ENCODE results near the gene LZTFL1. TPM values are rescaled to one million over a fixed set of nuclear protein-coding genes. Genes with fewer than 3 reads are reported as not detected.
"Not testable (repeated sequence)": the region's sequence is repeated elsewhere in the genome, so short reads cannot be mapped to it uniquely, and the experiment has no call there.

Gene LZTFL1
- total RNA-seq, 1 experiment from 2014 or later, result 21.0 TPM

DNA sequence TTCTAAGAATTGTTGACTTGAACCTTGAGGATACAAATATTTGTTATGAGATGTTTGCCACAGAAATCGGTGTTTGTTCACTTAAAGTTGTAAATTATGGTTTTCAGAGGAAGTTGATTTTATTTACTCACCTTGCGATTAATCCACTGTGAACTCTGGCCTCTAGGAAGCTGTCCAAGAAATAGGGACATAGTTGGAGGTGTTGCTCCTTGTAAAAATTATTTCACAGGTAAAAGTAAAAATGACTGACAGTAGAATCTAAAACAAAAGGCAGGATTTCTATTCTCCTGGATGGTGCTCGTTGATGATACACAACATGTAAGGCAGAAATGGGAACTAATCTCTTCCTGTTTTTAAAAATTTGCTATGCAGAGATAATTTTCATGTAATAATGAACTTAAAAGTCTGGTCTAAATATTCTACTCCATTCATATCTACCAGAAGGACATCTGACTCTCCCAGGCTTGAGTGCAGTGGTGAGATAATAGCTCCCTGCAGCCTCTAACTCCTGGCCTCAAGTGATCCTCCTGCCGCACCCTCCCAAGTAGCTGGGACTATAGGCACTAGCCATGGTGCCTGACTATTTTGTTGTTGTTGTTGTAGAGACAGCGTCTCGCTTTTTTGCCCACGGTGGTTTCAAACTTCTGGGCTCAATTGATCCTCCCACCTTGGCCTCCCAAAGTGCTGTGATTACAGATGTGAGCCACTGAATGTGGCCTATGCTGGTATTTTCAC is 17.1 kb upstream of the LZTFL1 start (continued):
- TF ChIP-seq YY1 (IDR thresholded peaks at IDR 0.05; ENCODE audit: extremely low read depth, insufficient replicate concordance, low read depth, low read length), result no peak
- TF ChIP-seq, protein P1, sequence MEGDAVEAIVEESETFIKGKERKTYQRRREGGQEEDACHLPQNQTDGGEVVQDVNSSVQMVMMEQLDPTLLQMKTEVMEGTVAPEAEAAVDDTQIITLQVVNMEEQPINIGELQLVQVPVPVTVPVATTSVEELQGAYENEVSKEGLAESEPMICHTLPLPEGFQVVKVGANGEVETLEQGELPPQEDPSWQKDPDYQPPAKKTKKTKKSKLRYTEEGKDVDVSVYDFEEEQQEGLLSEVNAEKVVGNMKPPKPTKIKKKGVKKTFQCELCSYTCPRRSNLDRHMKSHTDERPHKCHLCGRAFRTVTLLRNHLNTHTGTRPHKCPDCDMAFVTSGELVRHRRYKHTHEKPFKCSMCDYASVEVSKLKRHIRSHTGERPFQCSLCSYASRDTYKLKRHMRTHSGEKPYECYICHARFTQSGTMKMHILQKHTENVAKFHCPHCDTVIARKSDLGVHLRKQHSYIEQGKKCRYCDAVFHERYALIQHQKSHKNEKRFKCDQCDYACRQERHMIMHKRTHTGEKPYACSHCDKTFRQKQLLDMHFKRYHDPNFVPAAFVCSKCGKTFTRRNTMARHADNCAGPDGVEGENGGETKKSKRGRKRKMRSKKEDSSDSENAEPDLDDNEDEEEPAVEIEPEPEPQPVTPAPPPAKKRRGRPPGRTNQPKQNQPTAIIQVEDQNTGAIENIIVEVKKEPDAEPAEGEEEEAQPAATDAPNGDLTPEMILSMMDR (IDR thresholded peaks at IDR 0.05 in 2 of 3, conservative IDR thresholded peaks at IDR 0.05 in 1 of 3; ENCODE audit: borderline replicate concordance in 1 of 3, insufficient read depth in 1 of 3, low read depth in 2 of 3, low read length in 2 of 3), result no peak
- no peak for TF ChIP-seq POLR2AphosphoS5 (IDR thresholded peaks at IDR 0.05; ENCODE audit: low read depth, low read length)
- TF ChIP-seq, protein P2, sequence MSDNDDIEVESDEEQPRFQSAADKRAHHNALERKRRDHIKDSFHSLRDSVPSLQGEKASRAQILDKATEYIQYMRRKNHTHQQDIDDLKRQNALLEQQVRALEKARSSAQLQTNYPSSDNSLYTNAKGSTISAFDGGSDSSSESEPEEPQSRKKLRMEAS (IDR thresholded peaks at IDR 0.05), result no peak
- no peak for TF ChIP-seq TCF7L2 (IDR thresholded peaks at IDR 0.05; ENCODE audit: borderline replicate concordance, extremely low read depth, insufficient read depth, insufficient read length)

DNA sequence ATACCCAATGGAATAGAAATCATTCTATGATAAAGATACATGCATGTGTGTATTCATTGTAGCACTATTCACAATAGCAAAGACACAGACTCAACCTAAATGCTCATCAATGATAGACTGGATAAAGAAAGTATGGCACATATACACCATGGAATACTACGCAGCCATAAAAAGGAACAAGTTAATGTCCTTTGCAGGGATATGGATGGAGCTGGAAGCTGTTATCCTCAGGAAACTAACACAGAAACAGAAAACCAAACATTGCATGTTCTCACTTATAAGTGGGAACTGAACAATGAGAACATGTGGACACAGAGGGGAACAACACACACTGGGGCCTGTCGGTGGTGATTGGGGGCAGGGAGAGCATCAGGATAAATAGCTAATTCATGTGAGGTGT is 15.1 kb upstream of the LZTFL1 start:
- BruUV-seq (replicated peaks); H3K27ac ChIP-seq (ENCODE audit: low read depth, low read length); H4K20me1 ChIP-seq (ENCODE audit: insufficient read depth); H3K9me2 ChIP-seq (ENCODE audit: insufficient read depth); RAD21 ChIA-PET (ENCODE audit: low non-redundant PET in 1 of 2, low total read pairs in 2 of 2, uncharacterized antibody in 2 of 2, unreplicated experiment in 2 of 2); H2AFZ ChIP-seq (ENCODE audit: low read depth, low read length, poor library complexity, severe bottlenecking); H3K79me2 ChIP-seq (ENCODE audit: insufficient read depth, low read length); POLR2A ChIA-PET; H3K4me1 ChIP-seq (ENCODE audit: control insufficient read depth in 1 of 2, insufficient read depth in 2 of 2, low read length in 2 of 2); H3K4me2 ChIP-seq (ENCODE audit: low read length); H3K4me3 ChIP-seq (replicated peaks in 1 of 2; ENCODE audit: low read depth in 1 of 2, low read length in 2 of 2); intact Hi-C loops (cut with micrococcal nuclease); H3K9me3 ChIP-seq (ENCODE audit: control insufficient read depth in 1 of 2, insufficient read depth in 1 of 2, low read depth in 1 of 2, low read length in 2 of 2); H3K27me3 ChIP-seq (ENCODE audit: insufficient read depth, low read length); DNase-seq (ENCODE audit: low read depth, low spot score); CTCF ChIA-PET; H3K36me3 ChIP-seq (ENCODE audit: control insufficient read depth in 1 of 2, insufficient read depth in 2 of 2, low read length in 2 of 2); H3K9ac ChIP-seq (ENCODE audit: low read length); ATAC-seq: not testable (repeated sequence)

DNA sequence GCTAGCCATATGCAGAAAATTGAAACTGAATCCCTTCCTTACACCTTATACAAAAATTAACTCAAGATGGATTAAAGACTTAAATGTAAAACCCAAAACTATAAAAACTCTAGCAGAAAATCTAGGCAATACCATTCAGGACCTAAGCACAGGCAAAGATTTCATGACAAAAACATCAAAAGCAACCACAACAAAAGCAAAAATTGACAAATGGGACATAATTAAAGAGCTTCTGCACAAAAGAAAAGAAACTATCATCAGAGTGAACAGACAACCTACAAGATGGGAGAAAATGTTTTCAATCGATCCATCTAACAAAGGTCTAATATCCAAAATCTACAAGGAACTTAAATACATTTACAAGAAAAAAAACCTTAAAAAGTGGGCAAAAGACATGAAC is 14.4 kb upstream of the LZTFL1 start:
- H3K4me3 ChIP-seq (replicated peaks in 1 of 2; ENCODE audit: low read depth in 1 of 2, low read length in 2 of 2); H3K79me2 ChIP-seq (ENCODE audit: insufficient read depth, low read length); DNase-seq (ENCODE audit: low read depth, low spot score); H3K9me3 ChIP-seq (ENCODE audit: control insufficient read depth in 1 of 2, insufficient read depth in 1 of 2, low read depth in 1 of 2, low read length in 2 of 2); ATAC-seq; H3K27ac ChIP-seq (ENCODE audit: low read depth, low read length); RAD21 ChIA-PET (ENCODE audit: low non-redundant PET in 1 of 2, low total read pairs in 2 of 2, uncharacterized antibody in 2 of 2, unreplicated experiment in 2 of 2); H3K27me3 ChIP-seq (ENCODE audit: insufficient read depth, low read length); POLR2A ChIA-PET; intact Hi-C loops (cut with micrococcal nuclease); CTCF ChIA-PET; H3K4me1 ChIP-seq (ENCODE audit: control insufficient read depth in 1 of 2, insufficient read depth in 2 of 2, low read length in 2 of 2); H3K9ac ChIP-seq (ENCODE audit: low read length); H3K36me3 ChIP-seq (ENCODE audit: control insufficient read depth in 1 of 2, insufficient read depth in 2 of 2, low read length in 2 of 2); H2AFZ ChIP-seq (ENCODE audit: low read depth, low read length, poor library complexity, severe bottlenecking); H3K9me2 ChIP-seq (ENCODE audit: insufficient read depth); BruUV-seq (replicated peaks); H4K20me1 ChIP-seq (ENCODE audit: insufficient read depth); H3K4me2 ChIP-seq (ENCODE audit: low read length): not testable (repeated sequence)
